K562 (cell line): ENCODE data around the gene LAMA2. TPM values are rescaled to one million over a fixed set of nuclear protein-coding genes. Genes with fewer than 3 reads are reported as not detected.

ENCODE experiments used
- ATAC-seq: fragments of 200-7000 bp; cut with Tn5 transposase; 3 replicates; pipeline ENCODE4 v1.9.1; 2020; ENCODE audit warnings: moderate library complexity
- BruUV-seq: library from RNA; stranded (reverse); fragments of 400-500 nt; replicated peaks from 2 replicates; lab custom pipeline; 2021; lab: Mats Ljungman, UMichigan
- CTCF ChIA-PET: fragments of 300-600 bp; formaldehyde crosslinking; extraction: SDS; loops from one replicate; lab custom pipeline; 2021; ENCODE audit warnings: low intra/inter-chr PET ratio; lab: Yijun Ruan, JAX
- POLR2A ChIA-PET: fragments of 300-600, 350-650 bp; sonication (Branson Sonifier 250); formaldehyde crosslinking; extraction: SDS; loops from one replicate; lab custom pipeline; 2021; ENCODE audit warnings: antibody characterized with exemption, inconsistent platforms; lab: Yijun Ruan, JAX
- DNase-seq, 4 experiments: peaks; one replicate each; pipeline versions ENCODE4 v3.0.0 to v3.0.0-alpha.2; 2011 to 2018; ENCODE audit warnings: low spot score in 3 of 4, mixed read lengths in 3 of 4; ENCODE audit errors: extremely low read depth in 1 of 4
- FAIRE-seq: peaks from 2 replicates; lab custom pipeline; 2011; peaks lifted over from hg19 to GRCh38; lab: Jason Lieb, UNC
- H2AFZ ChIP-seq: 2 replicates; pipeline ENCODE4 v1.6.0; 2011; ENCODE audit warnings: low read depth, low read length, control low read depth, inconsistent platforms
- H3K27ac ChIP-seq: fragments of 200-600 bp; 3 replicates; pipeline ENCODE4 v1.8.0; 2011; ENCODE audit warnings: low read depth, mild to moderate bottlenecking, control low read depth, inconsistent platforms, low read length, moderate library complexity, mixed read lengths; ENCODE audit errors: extremely low read depth
- H3K27me3 ChIP-seq, 2 experiments: fragments of 300-600 bp in 1 of 2; 2 replicates in 1 of 2; 3 replicates in 1 of 2; pipeline versions ENCODE4 v1.6.0 to v1.8.0; 2011; ENCODE audit warnings: inconsistent platforms in 2 of 2, low read length in 2 of 2, mild to moderate bottlenecking in 1 of 2, mixed read lengths in 1 of 2, moderate library complexity in 1 of 2; ENCODE audit not compliant: control insufficient read depth in 2 of 2, insufficient read depth in 2 of 2
- H3K36me3 ChIP-seq: fragments of 300-600 bp; 3 replicates; pipeline ENCODE4 v1.8.0; 2011; ENCODE audit warnings: mild to moderate bottlenecking, low read length, inconsistent platforms; ENCODE audit not compliant: control insufficient read depth, insufficient read depth
- H3K4me1 ChIP-seq, 2 experiments: fragments of 200-600 bp in 1 of 2; replicated peaks in 1 of 2; 2 replicates in 1 of 2; 3 replicates in 1 of 2; pipeline versions ENCODE4 v1.5.1 to v1.8.0; 2011; ENCODE audit warnings: inconsistent platforms in 2 of 2, low read length in 2 of 2, mild to moderate bottlenecking in 1 of 2, mixed read lengths in 1 of 2, moderate library complexity in 1 of 2; ENCODE audit not compliant: control insufficient read depth in 2 of 2, insufficient read depth in 2 of 2
- H3K4me2 ChIP-seq: 2 replicates; pipeline ENCODE4 v1.6.1; 2011; ENCODE audit warnings: low read length, control low read depth, inconsistent platforms, mixed read lengths; ENCODE audit not compliant: insufficient read depth
- H3K4me3 ChIP-seq: fragments of 200-600 bp; sonication (generic), shearing (Covaris generic); 2 replicates; pipeline ENCODE4 v1.5.1; 2016; ENCODE audit warnings: control low read depth, inconsistent platforms
- H3K79me2 ChIP-seq: fragments of 200-600 bp; 3 replicates; pipeline ENCODE4 v1.8.0; 2011; ENCODE audit warnings: low read length, inconsistent platforms; ENCODE audit not compliant: control insufficient read depth, insufficient read depth
- H3K9ac ChIP-seq, 2 experiments: 2 replicates each; pipeline versions ENCODE4 v1.6.0 to v1.6.1; 2011; ENCODE audit warnings: low read depth in 2 of 2, low read length in 2 of 2, control low read depth in 1 of 2, inconsistent platforms in 1 of 2, mild to moderate bottlenecking in 1 of 2, mixed read lengths in 1 of 2; ENCODE audit not compliant: insufficient read depth in 1 of 2
- H3K9me1 ChIP-seq: one replicate; pipeline ENCODE4 v1.6.0; 2011; ENCODE audit warnings: inconsistent platforms, mild to moderate bottlenecking, low read length, moderate library complexity; ENCODE audit not compliant: control insufficient read depth, insufficient read depth
- H3K9me3 ChIP-seq: replicated peaks from 2 replicates; pipeline ENCODE4 v1.5.1; 2011; ENCODE audit warnings: low read depth, low read length, inconsistent platforms; ENCODE audit not compliant: control insufficient read depth, insufficient read depth
- H4K20me1 ChIP-seq: replicated peaks from 2 replicates; pipeline ENCODE4 v1.6.1; 2011; ENCODE audit warnings: low read length, inconsistent platforms, mixed read lengths; ENCODE audit not compliant: control insufficient read depth, insufficient read depth
- BACH1 ChIP-seq: fragments of 200-800 bp; sonication (Bioruptor generic); IDR thresholded peaks from 2 replicates; pipeline ENCODE4 v1.6.1; 2016; ENCODE audit warnings: missing genetic modification characterization, missing compliant biosample characterization
- CREB1 ChIP-seq, 2 experiments: sonication (generic) in 1 of 2; formaldehyde crosslinking in 1 of 2; IDR thresholded peaks; 2 replicates each; pipeline versions ENCODE4 v1.6.1 to v1.8.0; 2012 to 2022; ENCODE audit warnings: inconsistent platforms in 1 of 2, mild to moderate bottlenecking in 1 of 2, missing genetic modification reagents in 1 of 2, moderate library complexity in 1 of 2
- GATA2 ChIP-seq: sonication (generic); formaldehyde crosslinking; IDR thresholded peaks from 2 replicates; pipeline ENCODE4 v1.4.0; 2020; ENCODE audit warnings: mild to moderate bottlenecking, missing genetic modification reagents
- PCBP2 ChIP-seq: fragments of 200-400 bp; formaldehyde crosslinking; IDR thresholded peaks from 2 replicates; pipeline ENCODE4 v1.6.1; 2018; ENCODE audit warnings: low read length, low read depth, mild to moderate bottlenecking, moderate library complexity; ENCODE audit not compliant: poor library complexity, severe bottlenecking
- RAD21 ChIP-seq, 2 experiments: fragments of 250-450 bp in 1 of 2; fragments of 450-650 bp in 1 of 2; sonication (Bioruptor Pico) in 1 of 2; formaldehyde crosslinking in 1 of 2; IDR thresholded peaks in 1 of 2; conservative IDR thresholded peaks in 1 of 2; 2 replicates each; pipeline versions ENCODE4 v1.4.0 to v1.8.0; 2020 to 2022; ENCODE audit warnings: mild to moderate bottlenecking in 2 of 2, moderate library complexity in 1 of 2
- TBP ChIP-seq: optimal IDR thresholded peaks from 2 replicates; pipeline ENCODE3; 2011; ENCODE audit warnings: low read depth, low read length, improper control_type of control experiment
- ZC3H4 ChIP-seq: sonication (generic); formaldehyde crosslinking; IDR thresholded peaks from 2 replicates; pipeline ENCODE4 v1.9.0; 2021; ENCODE audit warnings: missing genetic modification reagents, borderline replicate concordance
- WGBS: fragments of 100-300 bp; shearing (Covaris generic); methylation state at CpG from one replicate; pipeline ENCODE4 v1.1.6; 2016; ENCODE audit warnings: low coverage, mixed read lengths; ENCODE audit not compliant: insufficient coverage; ENCODE audit errors: missing lambda C conversion rate; 5-methylcytosine and 5-hydroxymethylcytosine counted together
- in situ Hi-C: fragments of 300-500 bp; cut with MboI; formaldehyde crosslinking; loops from 4 replicates; pipeline ENCODE4 v1.15.0; 2018; ENCODE audit warnings: inconsistent platforms, mixed read lengths
- intact Hi-C: fragments of 100-400 bp; cut with micrococcal nuclease; formaldehyde crosslinking; loops from 2 replicates; pipeline ENCODE4 v1.14.2; 2022
- polyA plus RNA-seq, 8 experiments: library from polyadenylated mRNA; depleted of rRNA in 4 of 8; stranded (reverse) in 5 of 8; unstranded in 3 of 8; fragments of >200 nt; fragmentation: Nextera tagmentation in 2 of 8; fragmentation: Illumina TruSeq in 1 of 8; extraction: Ambion mirVana in 2 of 8; extraction: Trizol in 1 of 8; gene quantifications; 2 replicates each; pipeline versions ENCODE4 v1.2.1 to v1.2.3, GENCODE V29; 2011 to 2014; ENCODE audit warnings: inconsistent platforms in 1 of 8, missing spikeins in 1 of 8
- total RNA-seq, 7 experiments: library from RNA; depleted of rRNA in 6 of 7; stranded (reverse); fragments of >200 nt in 6 of 7; fragmentation: Illumina TruSeq in 2 of 7; extraction: Trizol in 2 of 7; gene quantifications; 2 replicates each; pipeline versions ENCODE4 v1.2.1 to v1.2.3, GENCODE V29; 2011 to 2021; ENCODE audit warnings: low replicate concordance in 1 of 7
- TF ChIP-seq, protein P1 (sequence below), 2 experiments: fragments of 450-650 bp in 1 of 2; IDR thresholded peaks; 2 replicates each; pipeline ENCODE4 v1.6.1; 2011 to 2017; ENCODE audit warnings: low read depth in 2 of 2, antibody characterized with exemption in 1 of 2, borderline replicate concordance in 1 of 2, low read length in 1 of 2, mild to moderate bottlenecking in 1 of 2, mixed read lengths in 1 of 2; ENCODE audit not compliant: control insufficient read depth in 1 of 2
- TF ChIP-seq, protein P2 (sequence below): fragments of 250-450 bp; sonication (Bioruptor Pico); IDR thresholded peaks from 2 replicates; pipeline ENCODE4 v1.4.0; 2020; ENCODE audit warnings: mild to moderate bottlenecking

Gene LAMA2
- total and polyA plus RNA-seq, 9 of the 15 experiments (the other 6 are each of a cell fraction or from before 2014, with no cell fraction given) = 0.04 to 1.5 (median 0.36) TPM

DNA sequence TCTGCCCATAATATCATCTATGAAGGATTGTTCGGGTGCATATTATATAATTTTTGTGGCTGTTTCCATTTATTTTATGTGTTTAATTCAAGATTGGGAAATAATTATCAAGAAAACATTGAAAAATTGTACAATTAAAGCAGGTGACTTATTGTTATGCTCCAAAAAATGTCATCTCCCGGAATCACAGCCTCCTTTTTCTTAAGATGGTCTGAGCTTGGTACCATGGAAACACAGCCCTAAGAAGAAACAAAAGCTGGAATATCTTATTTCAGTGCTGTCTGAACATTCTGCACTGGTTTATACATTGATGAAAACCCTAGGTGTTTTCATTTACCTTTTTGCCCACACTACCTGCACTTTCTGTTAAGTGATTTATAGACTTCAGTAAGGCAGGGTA, 459.9 kb downstream of the LAMA2 start:
- 0% methylated on average over 2 of the region's 2 CpGs for WGBS
- Histone ChIP-seq H3K79me2 (no peaks in the 10 kb centered on the region), H3K9ac (no peak overlapping the region), H2AFZ (no peak overlapping the region), H3K36me3 (no peaks in the 10 kb centered on the region), H4K20me1 (no peaks in the 10 kb centered on the region), H3K9me1 (no peaks in the 10 kb centered on the region), H3K4me1 (no peaks in the 10 kb centered on the region), H3K9me3 (no peaks in the 10 kb centered on the region), H3K27ac (no peak overlapping the region), H3K27me3 (no peaks in the 10 kb centered on the region), H3K4me2 (no peak overlapping the region), H3K4me3 (no peak overlapping the region)
- ChIA-PET POLR2A (no interaction called here), CTCF (no interaction called here)
- DNase-seq = no peak
- no peak for FAIRE-seq
- in situ Hi-C loops = no loop called here
- ATAC-seq = no peak
- intact Hi-C loops = no loop called here
- no TSS peak for BruUV-seq
- TF ChIP-seq ZC3H4 (no peak), GATA2 (CRISPR knock-in tag) (no peak), RAD21 (CRISPR knock-in tag; conservative IDR thresholded peaks at IDR 0.05 in 1 of 2, IDR thresholded peaks at IDR 0.05 in 1 of 2) (no peak), CREB1 (IDR thresholded peaks at IDR 0.05) (no peak), CREB1 (CRISPR knock-in tag; IDR thresholded peaks at IDR 0.05) (no peak), TBP (no peak), PCBP2 (no peak), BACH1 (tag) (no peak)
- TF ChIP-seq, protein P1, sequence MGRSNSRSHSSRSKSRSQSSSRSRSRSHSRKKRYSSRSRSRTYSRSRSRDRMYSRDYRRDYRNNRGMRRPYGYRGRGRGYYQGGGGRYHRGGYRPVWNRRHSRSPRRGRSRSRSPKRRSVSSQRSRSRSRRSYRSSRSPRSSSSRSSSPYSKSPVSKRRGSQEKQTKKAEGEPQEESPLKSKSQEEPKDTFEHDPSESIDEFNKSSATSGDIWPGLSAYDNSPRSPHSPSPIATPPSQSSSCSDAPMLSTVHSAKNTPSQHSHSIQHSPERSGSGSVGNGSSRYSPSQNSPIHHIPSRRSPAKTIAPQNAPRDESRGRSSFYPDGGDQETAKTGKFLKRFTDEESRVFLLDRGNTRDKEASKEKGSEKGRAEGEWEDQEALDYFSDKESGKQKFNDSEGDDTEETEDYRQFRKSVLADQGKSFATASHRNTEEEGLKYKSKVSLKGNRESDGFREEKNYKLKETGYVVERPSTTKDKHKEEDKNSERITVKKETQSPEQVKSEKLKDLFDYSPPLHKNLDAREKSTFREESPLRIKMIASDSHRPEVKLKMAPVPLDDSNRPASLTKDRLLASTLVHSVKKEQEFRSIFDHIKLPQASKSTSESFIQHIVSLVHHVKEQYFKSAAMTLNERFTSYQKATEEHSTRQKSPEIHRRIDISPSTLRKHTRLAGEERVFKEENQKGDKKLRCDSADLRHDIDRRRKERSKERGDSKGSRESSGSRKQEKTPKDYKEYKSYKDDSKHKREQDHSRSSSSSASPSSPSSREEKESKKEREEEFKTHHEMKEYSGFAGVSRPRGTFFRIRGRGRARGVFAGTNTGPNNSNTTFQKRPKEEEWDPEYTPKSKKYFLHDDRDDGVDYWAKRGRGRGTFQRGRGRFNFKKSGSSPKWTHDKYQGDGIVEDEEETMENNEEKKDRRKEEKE (IDR thresholded peaks at IDR 0.05; ENCODE audit: borderline replicate concordance in 1 of 2, control insufficient read depth in 1 of 2, low read depth in 2 of 2, low read length in 1 of 2) = no peak
- TF ChIP-seq, protein P2, sequence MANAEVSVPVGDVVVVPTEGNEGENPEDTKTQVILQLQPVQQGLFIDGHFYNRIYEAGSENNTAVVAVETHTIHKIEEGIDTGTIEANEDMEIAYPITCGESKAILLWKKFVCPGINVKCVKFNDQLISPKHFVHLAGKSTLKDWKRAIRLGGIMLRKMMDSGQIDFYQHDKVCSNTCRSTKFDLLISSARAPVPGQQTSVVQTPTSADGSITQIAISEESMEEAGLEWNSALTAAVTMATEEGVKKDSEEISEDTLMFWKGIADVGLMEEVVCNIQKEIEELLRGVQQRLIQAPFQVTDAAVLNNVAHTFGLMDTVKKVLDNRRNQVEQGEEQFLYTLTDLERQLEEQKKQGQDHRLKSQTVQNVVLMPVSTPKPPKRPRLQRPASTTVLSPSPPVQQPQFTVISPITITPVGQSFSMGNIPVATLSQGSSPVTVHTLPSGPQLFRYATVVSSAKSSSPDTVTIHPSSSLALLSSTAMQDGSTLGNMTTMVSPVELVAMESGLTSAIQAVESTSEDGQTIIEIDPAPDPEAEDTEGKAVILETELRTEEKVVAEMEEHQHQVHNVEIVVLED (CRISPR knock-in tag) = no peak
